ENCODE results near the gene MCF2L2.

DNA sequence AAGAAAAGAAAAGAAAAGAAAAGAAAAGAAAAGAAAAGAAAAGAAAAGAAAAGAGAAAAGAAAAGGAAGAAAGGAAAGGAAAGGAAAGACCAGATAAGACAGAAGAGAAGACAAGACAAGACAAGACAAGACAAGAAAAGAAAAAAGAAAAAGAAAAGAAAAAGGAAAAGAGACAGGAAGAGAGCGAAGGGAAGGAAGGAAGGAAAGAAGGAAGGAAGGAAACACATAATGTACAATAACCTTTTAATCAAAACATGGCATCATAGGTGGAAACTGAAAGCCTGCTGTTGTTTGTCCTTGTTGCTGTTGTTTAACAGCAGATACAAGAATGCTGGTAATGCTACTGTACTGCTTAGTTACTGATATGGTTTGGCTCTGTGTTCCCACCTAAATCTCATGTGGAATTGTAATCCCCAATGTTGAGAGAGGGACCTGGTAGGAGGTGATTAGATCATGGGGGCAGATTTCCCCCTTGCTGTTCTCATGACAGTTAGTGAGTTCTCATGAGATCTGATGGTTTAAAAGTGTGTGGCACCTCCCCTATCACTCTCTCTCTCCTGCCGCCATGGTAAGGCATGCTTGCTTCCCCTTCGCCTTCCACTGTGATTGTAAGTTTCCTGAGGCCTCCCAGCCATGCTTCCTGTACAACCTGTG lies 67.3 kb downstream of the MCF2L2 start:
- no peak for TF ChIP-seq SIN3A (IDR thresholded peaks at IDR 0.05; ENCODE audit: borderline replicate concordance, insufficient read depth, low read length)
- no peak for TF ChIP-seq POLR2AphosphoS5 (IDR thresholded peaks at IDR 0.05; ENCODE audit: low read depth, low read length)
- TF ChIP-seq FOXP2 (optimal IDR thresholded peaks at IDR 0.05; ENCODE audit: borderline replicate concordance, extremely low read depth, extremely low read length, insufficient read depth): no peak
- TF ChIP-seq, protein P1, sequence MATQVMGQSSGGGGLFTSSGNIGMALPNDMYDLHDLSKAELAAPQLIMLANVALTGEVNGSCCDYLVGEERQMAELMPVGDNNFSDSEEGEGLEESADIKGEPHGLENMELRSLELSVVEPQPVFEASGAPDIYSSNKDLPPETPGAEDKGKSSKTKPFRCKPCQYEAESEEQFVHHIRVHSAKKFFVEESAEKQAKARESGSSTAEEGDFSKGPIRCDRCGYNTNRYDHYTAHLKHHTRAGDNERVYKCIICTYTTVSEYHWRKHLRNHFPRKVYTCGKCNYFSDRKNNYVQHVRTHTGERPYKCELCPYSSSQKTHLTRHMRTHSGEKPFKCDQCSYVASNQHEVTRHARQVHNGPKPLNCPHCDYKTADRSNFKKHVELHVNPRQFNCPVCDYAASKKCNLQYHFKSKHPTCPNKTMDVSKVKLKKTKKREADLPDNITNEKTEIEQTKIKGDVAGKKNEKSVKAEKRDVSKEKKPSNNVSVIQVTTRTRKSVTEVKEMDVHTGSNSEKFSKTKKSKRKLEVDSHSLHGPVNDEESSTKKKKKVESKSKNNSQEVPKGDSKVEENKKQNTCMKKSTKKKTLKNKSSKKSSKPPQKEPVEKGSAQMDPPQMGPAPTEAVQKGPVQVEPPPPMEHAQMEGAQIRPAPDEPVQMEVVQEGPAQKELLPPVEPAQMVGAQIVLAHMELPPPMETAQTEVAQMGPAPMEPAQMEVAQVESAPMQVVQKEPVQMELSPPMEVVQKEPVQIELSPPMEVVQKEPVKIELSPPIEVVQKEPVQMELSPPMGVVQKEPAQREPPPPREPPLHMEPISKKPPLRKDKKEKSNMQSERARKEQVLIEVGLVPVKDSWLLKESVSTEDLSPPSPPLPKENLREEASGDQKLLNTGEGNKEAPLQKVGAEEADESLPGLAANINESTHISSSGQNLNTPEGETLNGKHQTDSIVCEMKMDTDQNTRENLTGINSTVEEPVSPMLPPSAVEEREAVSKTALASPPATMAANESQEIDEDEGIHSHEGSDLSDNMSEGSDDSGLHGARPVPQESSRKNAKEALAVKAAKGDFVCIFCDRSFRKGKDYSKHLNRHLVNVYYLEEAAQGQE (IDR thresholded peaks at IDR 0.05; ENCODE audit: insufficient read depth in 1 of 2, low read depth in 2 of 2, low read length in 2 of 2): no peak
- no peak for TF ChIP-seq TAF1 (IDR thresholded peaks at IDR 0.05; ENCODE audit: borderline replicate concordance, insufficient read depth, low read length)

Measured in PFSK-1 (cell line).